Liver (tissue), 9 donors: ENCODE results near the gene ZNF205. TPM values are rescaled to one million over a fixed set of nuclear protein-coding genes. Genes with fewer than 3 reads are reported as not detected.

Source experiments
- DNase-seq: peaks from one replicate; pipeline ENCODE4 v3.0.0-alpha.2; 2017; ENCODE audit warnings: low spot score
- H3K27ac ChIP-seq, 2 donors: one replicate each; pipeline ENCODE4 v1.7.0; 2013; ENCODE audit warnings: inconsistent platforms in 2 of 2, low read length in 2 of 2, control low read depth in 1 of 2, low read depth in 1 of 2, mild to moderate bottlenecking in 1 of 2
- H3K27me3 ChIP-seq, 4 donors: one replicate each; pipeline versions ENCODE4 v1.6.1 to v1.7.0; 2013; ENCODE audit warnings: low read length in 3 of 4, inconsistent platforms in 1 of 4, mild to moderate bottlenecking in 1 of 4, moderate library complexity in 1 of 4; ENCODE audit not compliant: control insufficient read depth in 4 of 4, insufficient read depth in 4 of 4
- H3K36me3 ChIP-seq, 4 donors: one replicate each; pipeline versions ENCODE4 v1.6.1 to v1.7.0; 2013; ENCODE audit warnings: low read length in 3 of 4, mild to moderate bottlenecking in 3 of 4, low read depth in 1 of 4, moderate library complexity in 1 of 4; ENCODE audit not compliant: control insufficient read depth in 4 of 4, insufficient read depth in 3 of 4
- H3K4me1 ChIP-seq, 4 donors: one replicate each; pipeline versions ENCODE4 v1.6.1 to v1.7.0; 2013; ENCODE audit warnings: low read length in 3 of 4, mild to moderate bottlenecking in 3 of 4, moderate library complexity in 1 of 4; ENCODE audit not compliant: control insufficient read depth in 4 of 4, insufficient read depth in 4 of 4
- H3K4me3 ChIP-seq, 3 donors: one replicate each; pipeline versions ENCODE4 v1.6.1 to v1.7.0; 2013; ENCODE audit warnings: low read length in 3 of 3, control low read depth in 1 of 3, low read depth in 1 of 3, mild to moderate bottlenecking in 1 of 3
- H3K9ac ChIP-seq, 2 donors: one replicate each; pipeline ENCODE4 v1.7.0; 2013; ENCODE audit warnings: low read length in 2 of 2, mild to moderate bottlenecking in 2 of 2, moderate library complexity in 2 of 2, control low read depth in 1 of 2, low read depth in 1 of 2
- H3K9me3 ChIP-seq, 4 donors: one replicate each; pipeline versions ENCODE4 v1.6.1 to v1.7.0; 2013; ENCODE audit warnings: low read length in 3 of 4; ENCODE audit not compliant: control insufficient read depth in 4 of 4
- EGR1 ChIP-seq, 2 donors: IDR thresholded peaks; 2 replicates each; pipeline ENCODE4 v1.6.1; 2016 to 2018; ENCODE audit warnings: antibody characterized with exemption in 2 of 2, low read depth in 2 of 2
- FOXA1 ChIP-seq: IDR thresholded peaks from 2 replicates; pipeline ENCODE4 v1.6.1; 2016; ENCODE audit warnings: antibody characterized with exemption
- FOXA2 ChIP-seq: IDR thresholded peaks from 2 replicates; pipeline ENCODE4 v1.6.1; 2016; ENCODE audit warnings: antibody characterized with exemption
- GABPA ChIP-seq, 2 donors: IDR thresholded peaks in 1 of 2; conservative IDR thresholded peaks in 1 of 2; 2 replicates each; pipeline ENCODE4 v1.6.1; 2016; ENCODE audit warnings: antibody characterized with exemption in 2 of 2, mild to moderate bottlenecking in 1 of 2, moderate library complexity in 1 of 2
- HNF4A ChIP-seq, 2 donors: conservative IDR thresholded peaks; 2 replicates each; pipeline ENCODE4 v1.6.1; 2016; ENCODE audit warnings: antibody characterized with exemption in 2 of 2, mild to moderate bottlenecking in 2 of 2
- HNF4G ChIP-seq: IDR thresholded peaks from 2 replicates; pipeline ENCODE4 v1.6.1; 2016; ENCODE audit warnings: antibody characterized with exemption
- JUND ChIP-seq, 2 donors: IDR thresholded peaks; 2 replicates each; pipeline ENCODE4 v1.6.1; 2016; ENCODE audit warnings: antibody characterized with exemption in 2 of 2
- NR2F2 ChIP-seq: IDR thresholded peaks from 2 replicates; pipeline ENCODE4 v1.6.1; 2016; ENCODE audit warnings: antibody characterized with exemption
- RAD21 ChIP-seq, 2 donors: IDR thresholded peaks; 2 replicates each; pipeline ENCODE4 v1.6.1; 2016; ENCODE audit warnings: antibody characterized with exemption in 2 of 2, mild to moderate bottlenecking in 2 of 2
- RXRA ChIP-seq, 2 donors: IDR thresholded peaks; 2 replicates each; pipeline ENCODE4 v1.6.1; 2017 to 2018; ENCODE audit warnings: antibody characterized with exemption in 2 of 2, mild to moderate bottlenecking in 1 of 2
- SP1 ChIP-seq: IDR thresholded peaks from 2 replicates; pipeline ENCODE4 v1.6.1; 2018; ENCODE audit warnings: antibody characterized with exemption, mild to moderate bottlenecking
- TAF1 ChIP-seq: conservative IDR thresholded peaks from 2 replicates; pipeline ENCODE4 v1.6.1; 2016; ENCODE audit warnings: antibody characterized with exemption, mild to moderate bottlenecking
- YY1 ChIP-seq: IDR thresholded peaks from 2 replicates; pipeline ENCODE4 v1.6.1; 2016; ENCODE audit warnings: antibody characterized with exemption, mild to moderate bottlenecking
- WGBS: extraction: QIAGEN DNeasy Blood & Tissue Kit; methylation state at CpG from one replicate; pipeline ENCODE4 v1.1.7; 2013; 5-methylcytosine and 5-hydroxymethylcytosine counted together
- polyA plus RNA-seq, 2 donors: library from polyadenylated mRNA; stranded (reverse) in 1 of 2; unstranded in 1 of 2; fragments of 200-250 nt in 1 of 2; fragments of >200 nt in 1 of 2; fragmentation: Nextera tagmentation in 1 of 2; extraction: Ambion mirVana in 1 of 2; gene quantifications; one replicate each; pipeline versions ENCODE4 v1.2.1 to v1.2.3, GENCODE V29; 2013 to 2015
- total RNA-seq, 2 donors: library from RNA; depleted of rRNA; stranded (reverse); fragments of >200 nt; gene quantifications; one replicate each; pipeline ENCODE4 v1.2.3, GENCODE V29; 2014
- TF ChIP-seq, protein P1 (sequence below): IDR thresholded peaks from 2 replicates; pipeline ENCODE4 v1.6.1; 2016; ENCODE audit warnings: antibody characterized with exemption
- TF ChIP-seq, protein P2 (sequence below): IDR thresholded peaks from 2 replicates; pipeline ENCODE4 v1.6.1; 2016; ENCODE audit warnings: antibody characterized with exemption, mild to moderate bottlenecking
- TF ChIP-seq, protein P3 (sequence below): fragments of 150-350 bp; IDR thresholded peaks from 2 replicates; pipeline ENCODE4 v1.5.1; 2017; ENCODE audit warnings: improper control_type of control experiment, low read depth, low read length; ENCODE audit not compliant: missing input control
- donor health status: healthy.
- donor health status: healthy.
- donor health status: healthy.
- donor health status: healthy.
- donor health status: healthy.

The ZNF205 gene
- total and polyA plus RNA-seq, 4 donors, result 2.0 to 6.9 (median 5.0) TPM

DNA sequence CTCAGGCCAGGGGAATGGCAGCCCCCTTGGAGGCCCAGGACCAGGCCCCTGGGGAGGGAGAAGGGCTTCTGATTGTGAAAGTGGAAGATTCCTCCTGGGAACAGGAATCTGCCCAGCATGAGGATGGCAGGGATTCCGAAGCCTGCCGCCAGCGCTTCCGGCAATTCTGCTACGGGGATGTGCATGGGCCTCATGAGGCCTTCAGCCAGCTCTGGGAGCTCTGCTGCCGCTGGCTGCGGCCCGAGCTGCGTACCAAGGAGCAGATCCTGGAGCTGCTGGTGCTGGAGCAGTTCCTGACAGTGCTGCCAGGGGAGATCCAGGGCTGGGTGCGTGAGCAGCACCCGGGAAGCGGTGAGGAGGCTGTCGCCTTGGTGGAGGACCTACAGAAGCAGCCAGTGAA, 24.9 kb downstream of the ZNF205 start:
- 96% methylated on average over 13 of the region's 13 CpGs for WGBS
- no peak for DNase-seq

DNA sequence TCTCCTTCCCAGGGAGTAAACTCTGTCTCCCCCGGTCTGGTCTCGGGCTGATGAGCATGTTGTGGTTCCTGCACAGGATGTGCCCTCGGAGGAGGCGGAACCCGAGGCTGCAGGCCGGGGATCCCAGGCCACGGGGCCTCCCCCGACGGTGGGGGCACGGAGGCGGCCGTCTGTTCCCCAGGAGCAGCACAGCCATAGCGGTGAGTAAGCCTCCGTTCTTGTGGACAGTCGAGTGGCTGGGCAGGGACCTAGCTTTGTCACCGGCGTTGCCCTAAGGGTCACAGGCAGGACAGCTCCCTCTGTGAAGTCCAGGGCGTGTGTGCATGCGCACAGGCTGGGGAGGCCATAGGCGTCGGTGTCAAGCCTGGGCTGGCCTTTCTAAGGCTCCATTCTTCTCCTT, 26.0 kb downstream of the ZNF205 start:
- no peak overlapping the region for H3K27ac ChIP-seq
- H3K4me1 ChIP-seq, result peaks cover 6 to 25% (median 21%) of the 10 kb centered on the region in 4 donors
- WGBS, result 91% methylated on average over 21 of the region's 21 CpGs
- H3K4me3 ChIP-seq, result no peak overlapping the region
- H3K36me3 ChIP-seq, result peaks cover 0 to 35% (median 7%) of the 10 kb centered on the region in 4 donors
- H3K9me3 ChIP-seq, result no peaks in the 10 kb centered on the region
- H3K27me3 ChIP-seq, result no peaks in the 10 kb centered on the region
- no peak overlapping the region for H3K9ac ChIP-seq
- no peak for DNase-seq
- TF ChIP-seq, protein P1, sequence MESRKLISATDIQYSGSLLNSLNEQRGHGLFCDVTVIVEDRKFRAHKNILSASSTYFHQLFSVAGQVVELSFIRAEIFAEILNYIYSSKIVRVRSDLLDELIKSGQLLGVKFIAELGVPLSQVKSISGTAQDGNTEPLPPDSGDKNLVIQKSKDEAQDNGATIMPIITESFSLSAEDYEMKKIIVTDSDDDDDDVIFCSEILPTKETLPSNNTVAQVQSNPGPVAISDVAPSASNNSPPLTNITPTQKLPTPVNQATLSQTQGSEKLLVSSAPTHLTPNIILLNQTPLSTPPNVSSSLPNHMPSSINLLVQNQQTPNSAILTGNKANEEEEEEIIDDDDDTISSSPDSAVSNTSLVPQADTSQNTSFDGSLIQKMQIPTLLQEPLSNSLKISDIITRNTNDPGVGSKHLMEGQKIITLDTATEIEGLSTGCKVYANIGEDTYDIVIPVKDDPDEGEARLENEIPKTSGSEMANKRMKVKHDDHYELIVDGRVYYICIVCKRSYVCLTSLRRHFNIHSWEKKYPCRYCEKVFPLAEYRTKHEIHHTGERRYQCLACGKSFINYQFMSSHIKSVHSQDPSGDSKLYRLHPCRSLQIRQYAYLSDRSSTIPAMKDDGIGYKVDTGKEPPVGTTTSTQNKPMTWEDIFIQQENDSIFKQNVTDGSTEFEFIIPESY, result no peak
- TF ChIP-seq FOXA1, result no peak
- TF ChIP-seq, protein P2, sequence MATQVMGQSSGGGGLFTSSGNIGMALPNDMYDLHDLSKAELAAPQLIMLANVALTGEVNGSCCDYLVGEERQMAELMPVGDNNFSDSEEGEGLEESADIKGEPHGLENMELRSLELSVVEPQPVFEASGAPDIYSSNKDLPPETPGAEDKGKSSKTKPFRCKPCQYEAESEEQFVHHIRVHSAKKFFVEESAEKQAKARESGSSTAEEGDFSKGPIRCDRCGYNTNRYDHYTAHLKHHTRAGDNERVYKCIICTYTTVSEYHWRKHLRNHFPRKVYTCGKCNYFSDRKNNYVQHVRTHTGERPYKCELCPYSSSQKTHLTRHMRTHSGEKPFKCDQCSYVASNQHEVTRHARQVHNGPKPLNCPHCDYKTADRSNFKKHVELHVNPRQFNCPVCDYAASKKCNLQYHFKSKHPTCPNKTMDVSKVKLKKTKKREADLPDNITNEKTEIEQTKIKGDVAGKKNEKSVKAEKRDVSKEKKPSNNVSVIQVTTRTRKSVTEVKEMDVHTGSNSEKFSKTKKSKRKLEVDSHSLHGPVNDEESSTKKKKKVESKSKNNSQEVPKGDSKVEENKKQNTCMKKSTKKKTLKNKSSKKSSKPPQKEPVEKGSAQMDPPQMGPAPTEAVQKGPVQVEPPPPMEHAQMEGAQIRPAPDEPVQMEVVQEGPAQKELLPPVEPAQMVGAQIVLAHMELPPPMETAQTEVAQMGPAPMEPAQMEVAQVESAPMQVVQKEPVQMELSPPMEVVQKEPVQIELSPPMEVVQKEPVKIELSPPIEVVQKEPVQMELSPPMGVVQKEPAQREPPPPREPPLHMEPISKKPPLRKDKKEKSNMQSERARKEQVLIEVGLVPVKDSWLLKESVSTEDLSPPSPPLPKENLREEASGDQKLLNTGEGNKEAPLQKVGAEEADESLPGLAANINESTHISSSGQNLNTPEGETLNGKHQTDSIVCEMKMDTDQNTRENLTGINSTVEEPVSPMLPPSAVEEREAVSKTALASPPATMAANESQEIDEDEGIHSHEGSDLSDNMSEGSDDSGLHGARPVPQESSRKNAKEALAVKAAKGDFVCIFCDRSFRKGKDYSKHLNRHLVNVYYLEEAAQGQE, result no peak
- no peak for TF ChIP-seq NR2F2
- TF ChIP-seq RAD21 (IDR thresholded peaks at IDR 0.05), result no peak
- TF ChIP-seq RXRA (IDR thresholded peaks at IDR 0.05), result no peak
- TF ChIP-seq, protein P3, sequence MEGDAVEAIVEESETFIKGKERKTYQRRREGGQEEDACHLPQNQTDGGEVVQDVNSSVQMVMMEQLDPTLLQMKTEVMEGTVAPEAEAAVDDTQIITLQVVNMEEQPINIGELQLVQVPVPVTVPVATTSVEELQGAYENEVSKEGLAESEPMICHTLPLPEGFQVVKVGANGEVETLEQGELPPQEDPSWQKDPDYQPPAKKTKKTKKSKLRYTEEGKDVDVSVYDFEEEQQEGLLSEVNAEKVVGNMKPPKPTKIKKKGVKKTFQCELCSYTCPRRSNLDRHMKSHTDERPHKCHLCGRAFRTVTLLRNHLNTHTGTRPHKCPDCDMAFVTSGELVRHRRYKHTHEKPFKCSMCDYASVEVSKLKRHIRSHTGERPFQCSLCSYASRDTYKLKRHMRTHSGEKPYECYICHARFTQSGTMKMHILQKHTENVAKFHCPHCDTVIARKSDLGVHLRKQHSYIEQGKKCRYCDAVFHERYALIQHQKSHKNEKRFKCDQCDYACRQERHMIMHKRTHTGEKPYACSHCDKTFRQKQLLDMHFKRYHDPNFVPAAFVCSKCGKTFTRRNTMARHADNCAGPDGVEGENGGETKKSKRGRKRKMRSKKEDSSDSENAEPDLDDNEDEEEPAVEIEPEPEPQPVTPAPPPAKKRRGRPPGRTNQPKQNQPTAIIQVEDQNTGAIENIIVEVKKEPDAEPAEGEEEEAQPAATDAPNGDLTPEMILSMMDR, result no peak
- no peak for TF ChIP-seq FOXA2
- no peak for TF ChIP-seq HNF4G
- no peak for TF ChIP-seq SP1
- no peak for TF ChIP-seq GABPA (IDR thresholded peaks at IDR 0.05 in 1 of 2, conservative IDR thresholded peaks at IDR 0.05 in 1 of 2)
- TF ChIP-seq EGR1 (IDR thresholded peaks at IDR 0.05; ENCODE audit: low read depth in 2 of 2), result no peak
- no peak for TF ChIP-seq HNF4A (conservative IDR thresholded peaks at IDR 0.05)
- no peak for TF ChIP-seq YY1

More for the DNA sequence above, 24.9 kb downstream of the ZNF205 start:
- Histone ChIP-seq H3K36me3 (peaks cover 0 to 32% (median 7%) of the 10 kb centered on the region in 4 donors), H3K4me3 (no peak overlapping the region), H3K9ac (no peak overlapping the region), H3K9me3 (no peaks in the 10 kb centered on the region), H3K27me3 (no peaks in the 10 kb centered on the region), H3K4me1 (peaks cover 0 to 20% (median 16%) of the 10 kb centered on the region in 4 donors), H3K27ac (no peak overlapping the region)
- TF ChIP-seq GABPA (IDR thresholded peaks at IDR 0.05 in 1 of 2, conservative IDR thresholded peaks at IDR 0.05 in 1 of 2) (no peak), SP1 (no peak), JUND (IDR thresholded peaks at IDR 0.05) (no peak), EGR1 (IDR thresholded peaks at IDR 0.05; ENCODE audit: low read depth in 2 of 2) (no peak), HNF4A (conservative IDR thresholded peaks at IDR 0.05) (no peak), RAD21 (IDR thresholded peaks at IDR 0.05) (no peak), TAF1 (no peak), FOXA2 (no peak), YY1 (no peak)
- TF ChIP-seq, protein P1, result no peak
- TF ChIP-seq, protein P2, result no peak
